Activated CD4-positive, alpha-beta T cell treated with anti-CD3 and anti-CD28 coated beads for 4 hours (primary cell): Measurements from ENCODE around the gene EEF2.
"Not testable (repeated sequence)": the region's sequence is repeated elsewhere in the genome, so short reads cannot be mapped to it uniquely, and the experiment has no call there.

Experiments used
- DNase-seq, 2 donors: peaks; one replicate each; pipeline ENCODE4 v3.0.0-alpha.2; 2020

Gene EEF2

DNA sequence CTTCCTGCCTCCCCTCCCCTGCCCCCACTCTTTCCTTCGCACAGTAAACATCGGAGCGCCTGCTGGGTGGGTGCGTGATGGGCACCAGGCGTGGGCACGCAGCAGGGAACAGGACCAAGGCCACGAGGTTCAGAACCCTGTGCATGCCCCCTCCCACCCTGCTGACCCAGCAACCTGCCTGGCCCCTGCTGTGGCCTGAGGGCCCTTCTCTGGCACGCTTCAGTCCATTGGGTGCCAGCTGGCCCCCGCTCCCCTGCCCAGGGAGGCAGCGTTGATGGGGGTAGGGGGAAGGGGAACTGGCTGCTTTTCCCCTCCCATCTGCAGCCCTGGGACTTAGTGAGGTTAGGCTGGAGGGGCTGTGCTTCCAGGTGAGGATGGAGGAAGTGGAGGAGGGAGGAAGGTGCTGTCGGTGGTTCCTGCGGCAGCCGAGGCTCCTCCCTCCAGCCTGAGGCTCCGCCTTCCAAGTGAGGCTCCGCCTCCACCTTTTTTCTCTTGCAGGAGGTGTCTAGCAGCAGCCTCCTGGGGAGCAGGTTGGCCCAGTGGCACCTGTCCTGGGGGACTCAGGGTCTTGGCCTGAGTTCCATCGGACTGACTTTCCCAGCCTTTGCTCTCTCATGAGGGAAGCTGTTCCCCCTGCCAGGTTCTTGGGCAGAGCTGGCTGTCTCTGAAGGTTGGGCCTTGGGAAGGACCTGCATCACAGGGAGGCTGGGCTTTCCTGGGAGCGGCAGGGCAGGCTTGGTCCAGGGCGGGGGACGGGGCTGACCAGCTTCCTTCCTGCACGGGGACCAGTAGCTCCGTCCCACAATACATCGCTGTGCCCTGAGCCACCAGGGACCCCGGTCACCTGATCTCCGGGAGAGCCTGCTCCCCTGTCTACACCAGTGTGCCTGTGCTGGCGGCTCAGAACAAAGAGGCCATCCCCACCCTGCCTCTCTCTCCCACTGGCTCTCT, 29.6 kb upstream of the EEF2 start:
- DNase-seq, result peak in 1 of 2 donors; percentile 29

DNA sequence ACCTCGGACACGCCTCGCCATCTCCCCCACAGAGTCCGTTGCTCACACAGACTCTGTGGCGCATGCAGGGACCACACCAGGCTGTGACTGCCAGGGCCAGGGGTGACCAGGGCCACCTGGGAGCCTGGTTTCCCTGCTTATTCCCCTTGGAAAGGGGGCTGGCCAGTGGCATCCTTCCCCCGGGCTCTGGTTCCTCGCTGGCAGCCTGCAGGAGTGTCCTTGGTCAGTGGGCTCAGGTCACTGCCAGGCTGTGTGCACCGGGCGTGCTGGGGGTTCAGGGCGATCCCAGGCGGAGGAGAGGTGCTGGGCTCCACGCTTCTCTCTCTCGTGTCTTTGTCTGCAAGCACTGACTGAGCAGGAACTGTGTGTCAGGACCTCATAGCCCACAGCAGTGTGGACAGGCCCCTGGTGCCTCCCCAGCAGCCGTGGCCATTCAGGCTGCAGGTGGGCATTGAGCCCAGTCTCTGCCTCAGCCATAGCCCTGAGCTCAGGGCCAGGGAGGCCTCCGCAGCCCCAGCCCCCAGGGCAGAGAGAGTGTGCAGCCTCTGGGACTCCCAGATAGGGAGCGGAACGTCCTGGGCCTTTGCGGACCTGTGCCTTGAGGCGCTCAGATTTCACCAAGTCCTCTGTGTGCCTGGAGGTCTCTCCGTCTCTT, 28.8 kb upstream of the EEF2 start:
- DNase-seq, result no peak

DNA sequence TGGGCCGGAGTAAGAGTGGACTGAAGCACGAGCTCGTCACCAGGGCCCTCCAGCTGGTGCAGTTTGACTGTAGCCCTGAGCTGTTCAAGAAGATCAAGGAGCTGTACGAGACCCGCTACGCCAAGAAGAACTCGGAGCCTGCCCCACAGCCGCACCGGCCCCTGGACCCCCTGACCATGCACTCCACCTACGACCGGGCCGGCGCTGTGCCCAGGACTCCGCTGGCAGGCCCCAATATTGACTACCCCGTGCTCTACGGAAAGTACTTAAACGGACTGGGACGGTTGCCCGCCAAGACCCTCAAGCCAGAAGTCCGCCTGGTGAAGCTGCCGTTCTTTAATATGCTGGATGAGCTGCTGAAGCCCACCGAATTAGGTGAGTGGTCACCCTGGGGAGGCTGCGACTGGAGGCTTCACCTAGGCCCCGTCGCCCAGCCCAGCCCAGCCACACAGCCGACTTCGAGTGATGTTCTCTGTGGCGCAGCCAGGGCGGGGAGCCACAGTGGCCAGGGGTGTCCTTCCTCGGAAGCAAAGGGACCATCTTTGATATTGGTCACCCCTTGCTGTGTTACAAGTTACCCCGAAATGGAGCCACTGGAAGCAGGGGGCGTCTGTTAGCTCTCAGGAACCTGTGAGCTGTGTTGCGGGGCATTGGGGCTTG, 27.8 kb upstream of the EEF2 start:
- DNase-seq, result no peak

DNA sequence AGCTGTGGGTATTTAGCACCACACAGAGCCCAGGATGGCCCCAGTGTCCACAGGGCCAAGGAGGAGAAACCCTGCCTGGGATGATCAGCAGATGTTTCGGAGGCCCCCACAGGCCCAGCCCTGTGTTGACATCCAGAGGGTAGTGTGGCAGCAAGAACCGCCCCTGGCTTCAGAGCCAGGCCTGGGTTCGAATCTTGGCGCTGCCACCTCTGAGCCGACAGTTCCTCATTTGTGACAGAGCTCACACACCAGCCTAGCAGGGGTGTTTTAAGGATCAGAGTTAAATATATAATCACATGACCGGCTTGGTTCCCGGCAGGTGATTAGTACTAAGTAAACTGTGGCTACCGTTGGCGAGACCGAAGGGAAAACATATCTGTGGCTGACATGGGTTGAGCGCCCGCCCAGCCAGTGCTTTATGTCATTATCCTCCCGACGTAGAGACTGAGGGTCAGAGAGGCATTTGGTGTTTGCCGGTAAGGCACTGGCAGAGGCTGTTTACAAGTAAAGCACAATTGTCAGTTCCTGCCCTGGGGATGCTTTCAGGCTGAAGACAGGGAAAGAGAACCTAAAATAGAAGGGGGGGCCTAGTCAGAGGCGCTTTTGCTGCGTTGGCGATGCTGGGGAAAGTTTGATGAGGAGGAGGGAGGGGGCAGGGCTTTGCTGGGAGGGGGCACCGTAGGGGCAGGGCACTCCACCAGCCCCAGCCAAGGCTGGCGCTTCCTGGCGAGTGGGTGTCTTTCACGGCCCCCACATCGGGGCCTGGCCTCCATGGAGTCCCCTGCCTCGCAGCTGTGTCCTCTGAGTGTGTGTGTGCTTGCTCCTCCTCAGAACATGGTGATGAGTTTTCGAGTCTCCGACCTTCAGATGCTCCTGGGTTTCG, 27.1 kb upstream of the EEF2 start:
- DNase-seq, result no peak

DNA sequence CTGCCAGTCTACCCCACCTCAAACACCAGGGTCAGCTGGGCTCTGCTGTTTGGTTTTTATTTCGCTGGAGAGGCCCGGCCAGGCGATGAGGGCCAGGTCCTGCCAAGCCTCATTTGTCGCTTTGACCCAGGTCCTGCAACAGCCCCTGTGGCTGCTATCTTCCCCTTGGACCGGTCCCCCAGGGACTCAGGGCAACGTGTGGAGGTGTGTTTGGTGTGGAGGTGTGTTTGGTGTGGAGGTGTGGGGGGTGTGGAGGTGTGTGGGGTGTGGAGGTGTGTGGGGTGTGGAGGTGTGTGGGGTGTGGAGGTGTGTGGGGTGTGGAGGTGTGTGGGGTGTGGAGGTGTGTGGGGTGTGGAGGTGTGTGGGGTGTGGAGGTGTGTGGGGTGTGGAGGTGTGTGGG, 26.2 kb upstream of the EEF2 start:
- DNase-seq, result not testable (repeated sequence)

DNA sequence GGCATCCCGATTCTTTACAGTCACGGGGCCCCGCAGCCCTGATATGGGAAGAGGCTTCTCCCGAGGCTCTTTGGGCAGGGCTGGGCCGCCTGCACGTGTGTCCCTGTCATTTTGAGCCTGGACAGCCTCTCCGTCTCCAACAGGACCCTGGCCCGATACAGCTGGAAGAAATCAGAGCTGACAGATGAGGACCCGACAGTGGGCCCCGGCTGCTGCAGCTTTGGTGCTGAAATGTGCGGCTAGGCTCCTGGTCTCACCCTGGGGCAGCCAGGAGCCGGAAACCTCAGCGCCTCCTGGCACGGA, 25.5 kb upstream of the EEF2 start:
- no peak for DNase-seq

DNA sequence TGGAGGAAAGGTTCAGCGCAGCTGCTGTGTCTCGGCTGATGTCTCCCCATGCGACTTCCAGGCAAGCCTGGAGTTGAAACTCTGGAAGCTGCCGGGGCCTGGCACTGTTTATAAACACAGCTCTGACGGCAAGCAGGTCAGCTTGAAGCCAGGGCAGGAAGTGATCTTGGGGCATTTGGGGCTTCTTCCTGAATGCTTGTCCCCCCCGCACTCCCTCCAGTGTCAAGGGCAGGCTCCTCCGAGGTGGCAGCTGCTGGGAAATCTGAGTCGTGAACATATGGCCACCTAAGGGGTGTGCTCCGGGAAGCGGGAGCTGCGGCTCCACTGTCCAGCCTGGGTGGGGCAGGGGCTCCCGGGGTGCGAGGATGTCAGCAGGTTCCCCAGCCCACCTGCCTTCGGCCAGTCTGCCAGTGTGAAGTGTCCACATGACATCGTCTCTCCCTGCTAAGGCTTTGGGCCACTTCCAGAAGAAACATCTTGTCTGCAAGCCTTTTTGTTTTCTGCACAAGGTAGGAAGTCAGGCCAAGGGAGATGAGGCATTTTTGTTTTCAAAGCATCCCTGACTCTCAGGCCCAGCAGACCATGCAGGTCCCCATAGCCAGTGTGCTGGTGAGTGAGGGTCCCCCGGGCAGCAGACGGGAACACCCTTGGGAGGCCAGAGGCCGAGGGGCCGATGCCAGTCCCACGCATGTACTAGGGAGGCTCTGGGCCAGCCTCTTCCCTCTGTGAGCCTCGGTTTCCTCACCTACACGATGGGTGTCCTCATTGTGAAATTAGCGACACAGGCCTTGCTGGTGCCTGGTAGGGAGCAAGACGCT, 24.9 kb upstream of the EEF2 start:
- DNase-seq, result no peak

DNA sequence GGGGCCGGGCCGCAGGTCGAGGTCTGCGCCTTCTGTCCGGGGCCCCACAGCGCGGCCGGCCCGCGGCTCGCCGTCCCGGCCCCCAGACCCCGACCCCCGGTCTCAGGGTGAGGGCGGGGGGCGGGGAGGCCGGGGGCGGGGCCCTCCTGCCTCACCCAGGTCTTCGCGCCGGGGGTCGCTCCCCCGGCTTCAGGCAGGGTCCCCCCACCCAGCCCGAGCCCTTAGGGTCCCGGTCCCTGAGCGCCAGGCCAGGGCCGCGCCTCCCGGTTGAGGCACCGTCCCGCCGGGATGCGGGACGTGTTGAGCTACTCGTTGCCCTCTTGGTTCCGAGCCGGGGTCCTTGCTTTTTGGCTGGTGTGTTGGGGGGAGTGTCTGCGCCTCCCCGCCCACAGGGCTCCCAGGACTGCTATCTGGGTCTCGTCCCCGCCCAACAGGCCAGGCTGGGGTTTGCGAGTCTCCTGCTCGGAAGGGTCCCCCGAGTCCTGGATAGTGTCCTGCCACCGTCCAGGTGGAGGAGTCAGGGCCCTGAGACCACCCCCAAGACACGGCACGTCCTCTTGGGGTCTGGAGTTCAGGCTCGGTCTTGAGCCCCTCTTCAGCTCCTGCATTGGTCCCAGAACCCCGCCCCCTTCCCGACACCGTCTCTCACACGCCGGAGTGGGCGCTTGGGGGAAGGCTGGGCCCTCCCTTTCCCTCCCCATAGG, 22.7 kb upstream of the EEF2 start:
- peak; percentile 30 to 33 for DNase-seq

DNA sequence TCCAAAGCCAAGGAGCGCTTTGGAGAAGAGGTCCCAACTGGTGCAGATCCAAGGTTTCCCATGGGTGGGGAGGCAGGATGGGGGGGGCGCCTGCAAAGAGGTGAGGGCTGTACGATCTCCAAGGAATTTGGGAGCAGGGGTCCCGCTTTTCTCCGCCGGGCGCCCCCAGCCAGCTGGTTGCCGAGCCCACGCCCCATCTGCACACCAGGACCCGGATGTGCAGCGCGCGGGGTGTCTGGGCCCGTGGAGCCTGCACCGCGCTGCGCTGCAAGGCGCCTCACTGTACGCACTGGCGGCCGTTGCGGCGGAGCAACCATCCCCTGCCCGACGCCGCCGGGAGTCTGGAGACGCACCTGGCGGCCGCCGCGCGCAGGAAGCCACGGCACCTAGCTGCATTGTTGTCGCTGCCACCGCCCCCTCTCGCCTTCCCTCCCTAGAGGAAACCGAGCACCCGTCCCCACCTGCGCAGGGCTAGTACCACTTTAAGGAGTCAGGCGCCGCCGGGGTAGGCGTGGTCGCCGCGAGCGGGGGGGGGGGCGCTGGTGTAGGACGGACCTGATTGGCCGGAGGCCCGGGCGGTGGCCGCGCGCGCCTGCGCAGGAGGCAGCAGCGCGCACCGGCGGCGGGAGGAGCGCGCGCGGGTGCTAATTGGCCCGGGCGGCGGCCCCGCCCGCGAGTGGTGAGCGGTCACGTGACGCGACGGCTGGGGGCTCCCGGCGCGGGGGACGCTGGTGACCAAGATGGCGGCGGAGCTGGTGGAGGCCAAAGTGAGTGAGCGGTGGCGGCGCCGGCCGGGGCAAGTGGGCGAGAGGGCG, 22.0 kb upstream of the EEF2 start, which contains the start of gene PIAS4:
Gene PIAS4 (plus strand): TSS at position 716 of the 815 bp plus-strand sequence. CDS start 25 bp downstream, at position 741.
- peak; percentile 95 to 97 for DNase-seq

DNA sequence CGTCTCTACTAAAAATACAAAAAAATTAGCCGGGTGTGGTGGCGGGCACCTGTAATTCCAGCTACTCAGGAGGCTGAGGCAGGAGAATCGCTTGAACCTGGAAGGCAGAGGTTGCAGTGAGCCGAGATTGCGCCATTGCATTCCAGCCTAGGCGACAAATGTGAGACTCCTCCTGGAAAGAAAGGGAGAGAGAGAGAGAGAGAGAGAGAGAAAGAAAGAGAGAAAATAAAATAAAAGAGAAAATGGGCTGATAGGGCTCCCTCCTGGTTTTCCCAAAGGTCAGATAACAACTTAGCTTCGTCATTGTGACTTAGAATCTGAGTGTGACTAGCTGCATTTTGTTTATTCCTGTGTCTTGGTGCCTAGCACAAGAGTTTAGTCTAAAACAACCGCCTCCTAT, 20.2 kb upstream of the EEF2 start:
- not testable (repeated sequence) for DNase-seq

DNA sequence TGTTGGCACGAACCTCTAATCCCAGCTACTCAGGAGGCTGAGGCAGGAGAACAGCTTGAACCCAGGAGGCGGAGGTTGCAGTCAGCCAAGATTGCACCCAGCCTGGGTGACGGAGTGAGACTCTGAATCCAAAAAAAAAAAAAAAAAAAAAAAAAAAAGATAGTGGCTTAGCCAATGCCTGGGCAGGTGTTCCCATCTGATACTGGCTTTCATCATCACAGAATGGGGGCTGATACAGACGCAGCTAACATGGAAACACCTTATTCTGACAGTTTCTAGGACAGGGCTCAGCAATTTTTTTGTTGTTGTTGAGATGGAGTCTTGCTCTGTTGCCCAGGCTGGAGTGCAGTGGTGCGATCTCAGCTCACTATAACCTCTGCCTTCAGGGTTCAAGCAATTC, 15.5 kb upstream of the EEF2 start:
- not testable (repeated sequence) for DNase-seq

DNA sequence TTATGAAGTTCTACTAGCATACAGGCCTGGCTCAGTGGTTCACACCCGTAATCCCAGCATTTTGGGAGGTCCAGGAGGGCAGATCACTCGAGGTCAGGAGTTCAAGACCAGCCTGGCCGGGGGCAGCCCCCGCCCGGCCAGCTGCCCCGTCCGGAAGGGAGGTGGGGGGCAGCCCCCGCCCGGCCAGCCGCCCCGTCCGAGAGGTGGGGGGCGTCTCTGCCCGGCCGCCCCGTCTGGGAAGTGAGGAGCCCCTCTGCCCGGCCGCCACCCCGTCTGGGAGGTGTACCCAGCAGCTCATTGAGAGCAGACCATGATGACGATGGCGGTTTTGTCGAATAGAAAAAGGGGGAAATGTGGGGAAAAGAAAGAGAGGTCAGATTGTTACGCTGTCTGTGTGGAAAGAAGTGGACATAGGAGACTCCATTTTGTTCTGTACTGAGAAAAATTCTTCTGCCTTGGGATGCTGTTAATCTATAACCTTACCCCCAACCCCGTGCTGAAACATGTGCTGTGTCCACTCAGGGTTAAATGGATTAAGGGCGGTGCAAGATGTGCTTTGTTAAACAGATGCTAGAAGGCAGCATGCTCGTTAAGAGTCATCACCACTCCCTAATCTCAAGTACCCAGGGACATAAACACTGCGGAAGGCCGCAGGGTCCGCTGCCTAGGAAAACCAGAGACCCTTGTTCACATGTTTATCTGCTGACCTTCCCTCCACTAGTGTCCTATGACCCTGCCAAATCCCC, 13.6 kb upstream of the EEF2 start:
- DNase-seq, result not testable (repeated sequence)

DNA sequence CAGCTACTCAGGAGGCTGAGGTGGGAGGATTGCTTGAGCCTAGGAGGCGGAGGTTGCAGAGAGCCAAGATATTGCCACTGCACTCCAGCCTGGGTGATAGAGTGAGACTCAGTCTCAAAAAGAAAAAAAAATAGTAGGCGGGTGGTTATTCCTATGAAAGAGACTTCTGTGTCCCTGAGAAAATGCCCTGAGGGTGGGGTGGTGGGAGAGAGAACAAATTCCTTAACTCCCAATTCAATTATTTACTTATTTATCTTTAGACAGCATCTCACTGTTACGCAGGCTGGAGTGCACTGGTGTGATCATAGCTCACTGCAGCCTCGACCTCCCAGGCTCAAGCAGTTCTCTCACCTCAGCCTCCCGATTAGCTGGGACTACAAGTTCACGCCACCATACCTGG, 10.3 kb upstream of the EEF2 start:
- DNase-seq, result no peak

DNA sequence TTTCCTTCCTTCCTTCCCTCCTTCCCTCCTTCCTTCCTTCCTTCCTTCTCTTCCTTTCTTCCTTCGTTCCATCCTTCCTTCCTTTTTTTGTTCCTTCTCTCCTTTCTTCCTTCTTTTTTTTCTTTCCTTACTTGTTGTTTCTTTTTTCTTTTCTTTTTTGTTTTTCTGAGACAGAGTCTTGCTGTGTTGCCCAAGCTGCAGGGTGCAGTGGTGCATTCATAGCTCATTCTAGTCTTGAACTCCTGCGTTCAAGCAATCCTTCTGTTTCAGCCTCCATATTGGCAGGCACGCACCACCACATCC, 5.5 kb upstream of the EEF2 start:
- DNase-seq, result no peak

DNA sequence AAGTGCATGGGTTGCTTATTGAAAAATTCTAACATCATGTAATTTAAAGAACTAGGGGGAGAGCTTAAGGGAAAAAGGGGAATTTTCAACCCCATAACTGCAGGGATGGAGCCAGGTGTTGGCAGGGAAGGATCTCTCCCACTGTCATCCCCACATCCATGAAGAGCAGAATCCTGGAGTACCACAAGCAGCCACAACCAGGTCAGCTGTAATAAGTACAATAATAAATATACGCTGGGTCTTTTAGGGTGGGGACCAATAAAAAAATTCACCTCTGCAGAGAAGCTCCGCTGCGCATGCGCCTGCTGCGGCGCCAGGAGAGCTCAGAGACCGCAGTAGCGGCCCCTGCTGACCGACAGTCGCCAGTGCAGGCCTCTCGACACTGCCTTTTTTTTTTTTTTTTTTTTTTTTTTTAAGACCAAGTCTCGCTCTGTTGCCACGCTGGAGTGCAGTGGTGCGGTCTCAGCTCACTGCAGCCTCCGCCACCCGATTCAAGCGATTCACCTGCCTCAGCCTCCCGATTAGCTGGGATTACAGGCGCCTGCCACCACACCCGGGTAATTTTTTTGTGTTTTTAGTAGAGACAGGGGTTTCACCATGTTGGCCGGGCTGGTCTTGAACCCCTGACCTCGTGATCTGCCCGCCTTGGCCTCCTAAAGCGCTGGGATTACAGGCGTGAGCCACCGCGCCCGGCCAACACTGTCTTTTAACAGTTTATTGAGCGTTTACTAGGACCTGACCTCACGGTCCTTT, 2.5 kb upstream of the EEF2 start:
- peak; percentile 86 to 87 for DNase-seq

DNA sequence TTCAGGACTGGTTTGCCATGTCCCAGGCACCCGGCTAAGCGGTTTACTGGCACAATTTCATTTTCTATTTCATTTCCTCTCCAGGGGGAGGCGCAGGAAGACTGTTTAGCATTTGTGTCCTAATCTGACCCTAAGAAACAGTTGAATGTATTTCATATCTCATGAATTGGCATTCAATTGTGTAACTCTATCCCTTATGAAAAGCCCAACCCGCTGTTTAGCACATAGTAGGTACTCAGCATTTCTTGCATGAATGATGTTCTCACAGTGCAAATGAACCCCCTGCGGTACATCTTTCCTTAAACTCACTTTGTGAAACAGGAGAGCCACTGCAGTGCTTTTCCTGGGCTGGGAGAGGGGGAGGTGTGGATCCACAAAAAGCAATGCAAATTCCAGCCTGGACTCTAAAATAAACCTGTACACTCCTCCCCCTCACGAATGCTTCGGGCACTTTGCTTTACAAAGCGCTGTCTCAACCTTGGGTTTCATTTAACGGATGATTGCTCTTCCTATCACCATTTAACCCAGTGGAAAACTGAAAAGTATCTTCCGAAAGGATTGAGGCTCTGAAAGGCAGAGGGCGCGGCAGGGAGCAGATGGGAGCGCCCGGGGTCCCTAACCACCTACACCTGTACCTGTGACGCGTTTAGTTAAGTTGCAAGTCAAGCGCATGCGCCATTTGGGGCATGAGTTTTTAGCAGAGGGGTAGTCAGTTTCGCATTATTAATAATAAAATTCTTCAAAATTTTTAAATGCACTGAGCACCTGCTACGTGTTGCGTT, 1.2 kb upstream of the EEF2 start:
- DNase-seq, result peak; percentile 64 to 66

DNA sequence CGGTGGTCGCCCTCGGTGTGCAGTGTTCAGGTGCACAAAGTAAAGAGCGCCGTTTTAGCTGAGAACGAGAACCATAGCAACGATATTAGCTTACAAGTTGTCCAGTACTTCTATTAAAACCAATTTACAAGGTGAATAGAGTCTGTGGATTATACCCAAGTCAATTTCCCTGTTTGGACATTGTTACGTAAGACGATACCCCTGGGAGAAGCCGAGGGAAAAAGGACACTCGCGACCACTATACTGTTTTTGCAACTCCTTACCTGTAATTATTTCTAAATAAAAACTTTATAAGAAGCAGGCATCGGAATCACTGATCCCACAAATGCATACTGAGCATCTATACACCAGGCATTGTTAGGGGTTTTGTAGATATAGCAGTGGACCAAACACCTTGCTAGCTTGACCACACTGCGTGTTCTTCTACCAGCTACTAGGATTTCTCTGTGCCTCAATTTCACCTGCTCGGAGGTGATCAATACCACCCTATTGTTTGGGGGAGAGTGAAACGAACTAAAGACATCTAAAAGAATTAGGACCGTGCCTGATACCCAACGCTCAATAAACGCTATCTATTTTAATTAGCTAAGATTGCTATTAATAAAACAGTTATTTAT, 488 bp upstream of the EEF2 start:
- DNase-seq, result no peak

DNA sequence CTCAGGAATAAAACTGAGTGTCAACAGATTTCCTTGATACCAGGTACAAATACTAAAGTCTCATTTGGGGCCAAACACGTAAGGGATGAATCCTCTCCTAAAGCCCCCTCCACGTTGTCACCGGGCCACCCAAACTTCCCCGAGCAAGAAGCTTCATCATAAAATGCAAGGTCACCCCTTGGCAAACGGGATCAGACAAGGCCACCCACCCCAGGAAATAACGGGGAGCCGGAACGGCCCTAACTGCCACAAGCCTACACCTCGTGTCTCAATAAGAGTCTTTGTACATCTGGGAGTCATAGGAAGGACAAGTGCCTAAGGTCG, 717 bp downstream of the EEF2 start:
- DNase-seq, result peak in 1 of 2 donors; percentile 25
